Transverse colon (tissue), 4 donors: Measurements from ENCODE around the gene ALDH3B1. TPM values are rescaled to one million over a fixed set of nuclear protein-coding genes. Genes with fewer than 3 reads are reported as not detected.
A peak's percentile ranks its signal among the peaks of the same experiment; 100 is the strongest.

Experiments used
- DNase-seq: peaks from one replicate; pipeline ENCODE4 v3.0.0-alpha.2; 2019
- H3K27ac ChIP-seq, 4 donors: fragments of 200-600 bp; sonication (generic); 2 replicates each; pipeline ENCODE4 v1.5.1; 2016 to 2018; ENCODE audit warnings: inconsistent platforms in 4 of 4
- H3K27me3 ChIP-seq: fragments of 200-600 bp; sonication (generic); 2 replicates; pipeline ENCODE4 v1.5.1; 2017; ENCODE audit warnings: inconsistent platforms
- H3K36me3 ChIP-seq, 4 donors: fragments of 200-600 bp; sonication (generic); 2 replicates each; pipeline ENCODE4 v1.5.1; 2017 to 2019; ENCODE audit warnings: inconsistent platforms in 4 of 4
- H3K4me1 ChIP-seq, 4 donors: fragments of 200-600 bp; sonication (generic); 2 replicates each; pipeline ENCODE4 v1.5.1; 2017 to 2020; ENCODE audit warnings: inconsistent platforms in 4 of 4
- H3K4me3 ChIP-seq, 4 donors: fragments of 200-600 bp; sonication (generic); 1 replicate in 1 of 4; 2 replicates in 3 of 4; pipeline versions ENCODE4 v1.5.1 to v1.6.1; 2017 to 2019; ENCODE audit warnings: inconsistent platforms in 4 of 4
- H3K9me3 ChIP-seq, 2 donors: fragments of 200-600 bp; sonication (generic); 2 replicates each; pipeline ENCODE4 v1.5.1; 2017 to 2019; ENCODE audit warnings: inconsistent platforms in 2 of 2
- EP300 ChIP-seq: sonication (generic); formaldehyde crosslinking; IDR thresholded peaks from one replicate; pipeline ENCODE4 v1.6.1; 2017; ENCODE audit warnings: antibody characterized with exemption, low read depth
- POLR2A ChIP-seq: fragments of 450-650 bp; IDR thresholded peaks from one replicate; pipeline ENCODE4 v1.6.1; 2016; ENCODE audit warnings: antibody characterized with exemption, mild to moderate bottlenecking, moderate library complexity
- POLR2AphosphoS5 ChIP-seq, 3 donors: sonication (generic); formaldehyde crosslinking; IDR thresholded peaks; one replicate each; pipeline ENCODE4 v1.6.1; 2016; ENCODE audit warnings: antibody characterized with exemption in 3 of 3
- WGBS, 2 donors: methylation state at CpG; one replicate each; pipeline ENCODE4 v1.1.5; 2018; ENCODE audit warnings: low coverage in 1 of 2; 5-methylcytosine and 5-hydroxymethylcytosine counted together
- in situ Hi-C, 4 donors: fragments of 200-750 bp; cut with MboI; loops; one replicate each; pipeline versions ENCODE4 v1.15.0 to v1.15.1; 2017; ENCODE audit warnings: low sequenced_read_pairs in 3 of 4, low pct_ligation_motif_present in 1 of 4, low pct_unique_long_range_greater_than_20kb in 1 of 4
- intact Hi-C: fragments of 100-400 bp; cut with DNase I; formaldehyde crosslinking; loops from one replicate; pipeline ENCODE4 v1.15.1; 2023; ENCODE audit warnings: low total_unique reads
- total RNA-seq, 4 donors: library from RNA; depleted of rRNA; stranded (reverse); fragments of >200 nt; gene quantifications; one replicate each; pipeline ENCODE4 v1.1.0, GENCODE V29; 2016
- TF ChIP-seq, protein P1 (sequence below), 5 experiments: fragments of 200-600 bp in 3 of 5; fragments of 450-650 bp in 2 of 5; sonication (generic) in 3 of 5; IDR thresholded peaks; 1 replicate in 2 of 5; 2 replicates in 3 of 5; pipeline ENCODE4 v1.5.1; 2016 to 2017; ENCODE audit warnings: antibody characterized with exemption in 5 of 5, inconsistent platforms in 3 of 5, mild to moderate bottlenecking in 2 of 5, moderate library complexity in 1 of 5

The ALDH3B1 gene
- total RNA-seq, 4 donors from 2014 or later, result 12.1 to 14.9 (median 13.5) TPM

DNA sequence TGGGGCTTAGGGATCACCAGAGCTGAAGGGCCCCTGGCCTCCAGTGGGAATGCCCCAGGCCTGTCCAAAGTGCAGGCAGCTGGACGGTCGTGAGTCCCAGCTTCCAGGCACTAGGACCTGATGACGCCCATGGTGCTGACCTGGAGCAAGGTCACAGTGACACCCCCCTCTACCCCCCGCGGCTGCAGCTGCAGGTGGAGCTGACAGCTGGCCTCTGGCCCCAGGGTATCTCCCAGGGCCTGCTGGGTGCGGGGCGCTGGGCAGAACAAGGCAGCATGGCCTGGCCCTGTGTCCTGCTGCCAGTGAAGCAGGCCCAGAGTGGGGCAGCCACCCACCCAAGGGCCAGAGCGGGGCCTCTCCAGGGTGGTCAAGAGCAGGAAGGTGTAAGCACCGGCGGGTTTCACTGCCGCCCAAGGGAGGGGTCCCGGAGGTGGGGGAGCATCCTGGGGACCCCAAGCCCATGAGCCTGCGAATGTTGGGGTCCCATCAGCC, 28.1 kb downstream of the ALDH3B1 start:
- Histone ChIP-seq H3K9me3 (no peaks in the 10 kb centered on the region), H3K36me3 (peaks cover 0 to 5% (median 0%) of the 10 kb centered on the region in 4 donors), H3K27me3 (no peaks in the 10 kb centered on the region), H3K27ac (peak overlapping the region; percentile 86 to 93 (median 90)), H3K4me1 (peaks cover 17 to 50% (median 34%) of the 10 kb centered on the region in 4 donors), H3K4me3 (peak overlapping the region; percentile 46 to 74 (median 65))
- intact Hi-C loops, result loop anchor here (10.0 kb wide), 1 partner anchor 87 kb away; the partner anchor contains the start of gene CHKA
- no peak for DNase-seq
- no peak for TF ChIP-seq POLR2AphosphoS5 (IDR thresholded peaks at IDR 0.05)
- no peak for TF ChIP-seq POLR2A
- TF ChIP-seq, protein P1, sequence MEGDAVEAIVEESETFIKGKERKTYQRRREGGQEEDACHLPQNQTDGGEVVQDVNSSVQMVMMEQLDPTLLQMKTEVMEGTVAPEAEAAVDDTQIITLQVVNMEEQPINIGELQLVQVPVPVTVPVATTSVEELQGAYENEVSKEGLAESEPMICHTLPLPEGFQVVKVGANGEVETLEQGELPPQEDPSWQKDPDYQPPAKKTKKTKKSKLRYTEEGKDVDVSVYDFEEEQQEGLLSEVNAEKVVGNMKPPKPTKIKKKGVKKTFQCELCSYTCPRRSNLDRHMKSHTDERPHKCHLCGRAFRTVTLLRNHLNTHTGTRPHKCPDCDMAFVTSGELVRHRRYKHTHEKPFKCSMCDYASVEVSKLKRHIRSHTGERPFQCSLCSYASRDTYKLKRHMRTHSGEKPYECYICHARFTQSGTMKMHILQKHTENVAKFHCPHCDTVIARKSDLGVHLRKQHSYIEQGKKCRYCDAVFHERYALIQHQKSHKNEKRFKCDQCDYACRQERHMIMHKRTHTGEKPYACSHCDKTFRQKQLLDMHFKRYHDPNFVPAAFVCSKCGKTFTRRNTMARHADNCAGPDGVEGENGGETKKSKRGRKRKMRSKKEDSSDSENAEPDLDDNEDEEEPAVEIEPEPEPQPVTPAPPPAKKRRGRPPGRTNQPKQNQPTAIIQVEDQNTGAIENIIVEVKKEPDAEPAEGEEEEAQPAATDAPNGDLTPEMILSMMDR (IDR thresholded peaks at IDR 0.05), result no peak
- no peak for TF ChIP-seq EP300
- in situ Hi-C loops, result no loop called here
- 37% methylated on average over 8 of the region's 13 CpGs; no CpG with 5 or more reads in 1 of the 2 donors for WGBS, 2 donors

DNA sequence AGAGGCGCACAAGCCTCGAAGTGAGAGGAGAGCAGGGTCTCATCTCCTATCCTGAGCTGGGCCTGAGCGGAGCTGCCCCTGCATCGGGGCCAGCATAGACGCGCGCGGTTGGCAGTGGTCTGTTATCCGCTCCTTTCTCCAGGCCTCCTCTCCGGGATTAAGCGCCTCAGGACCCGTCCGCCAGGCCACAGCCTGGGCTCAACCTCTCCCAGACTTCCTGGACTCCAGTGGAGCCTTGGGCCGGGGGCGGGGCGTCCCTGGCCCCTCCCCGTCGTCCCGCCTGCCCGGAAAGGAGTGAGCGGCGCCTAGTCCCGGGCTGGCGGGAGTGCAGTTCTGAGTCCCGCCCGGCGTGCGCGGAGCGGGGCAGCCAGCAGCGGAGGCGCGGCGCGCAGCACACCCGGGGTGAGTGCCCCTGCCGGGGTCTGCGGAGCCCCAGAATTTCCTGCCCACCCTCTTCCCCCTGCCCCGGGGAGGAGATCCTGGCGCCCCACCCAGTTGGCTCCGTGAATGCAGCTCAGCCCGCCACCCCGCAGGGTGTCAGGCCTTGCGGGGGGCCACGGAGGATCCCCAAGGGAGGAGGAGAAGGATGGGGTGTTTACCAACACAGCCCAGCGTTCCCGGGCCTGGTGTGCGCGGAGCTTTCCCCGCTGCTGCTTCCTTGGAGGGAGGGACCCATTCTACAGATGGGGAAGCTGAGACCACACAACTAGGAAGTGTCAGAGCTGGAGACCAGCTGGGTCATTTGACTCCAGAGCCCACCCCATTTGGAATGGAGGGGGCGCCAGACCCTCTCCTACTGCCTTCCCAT, 28.8 kb downstream of the ALDH3B1 start, which contains the start of gene TCIRG1:
Gene TCIRG1 (plus strand): TSS at position 308 of the 808 bp plus-strand sequence. CDS start 2,247 bp downstream, outside the sequence.
- intact Hi-C loops, result loop anchor here (10.0 kb wide), 1 partner anchor 86 kb away; the partner anchor contains the start of gene CHKA
- WGBS, 2 donors, result 2% methylated on average over 45 of the region's 51 CpGs; no CpG with 5 or more reads in 1 of the 2 donors
- H3K36me3 ChIP-seq, result peaks cover 0 to 5% (median 0%) of the 10 kb centered on the region in 4 donors
- no peaks in the 10 kb centered on the region for H3K9me3 ChIP-seq
- peaks cover 17 to 50% (median 34%) of the 10 kb centered on the region in 4 donors for H3K4me1 ChIP-seq
- in situ Hi-C loops, result no loop called here
- peak within 1 kb of the TSS; percentile 46 to 74 (median 65) for H3K4me3 ChIP-seq
- peak within 1 kb of the TSS; percentile 86 to 93 (median 90) for H3K27ac ChIP-seq
- H3K27me3 ChIP-seq, result no peaks in the 10 kb centered on the region
- TF ChIP-seq, protein P1 (IDR thresholded peaks at IDR 0.05), result peak in 2 of 5 experiments; percentile 36 to 46
- TF ChIP-seq POLR2A (peak; percentile 96), EP300 (no peak), POLR2AphosphoS5 (IDR thresholded peaks at IDR 0.05) (peak; percentile 97 to 98 (median 98))
- DNase-seq, result peak; percentile 92

DNA sequence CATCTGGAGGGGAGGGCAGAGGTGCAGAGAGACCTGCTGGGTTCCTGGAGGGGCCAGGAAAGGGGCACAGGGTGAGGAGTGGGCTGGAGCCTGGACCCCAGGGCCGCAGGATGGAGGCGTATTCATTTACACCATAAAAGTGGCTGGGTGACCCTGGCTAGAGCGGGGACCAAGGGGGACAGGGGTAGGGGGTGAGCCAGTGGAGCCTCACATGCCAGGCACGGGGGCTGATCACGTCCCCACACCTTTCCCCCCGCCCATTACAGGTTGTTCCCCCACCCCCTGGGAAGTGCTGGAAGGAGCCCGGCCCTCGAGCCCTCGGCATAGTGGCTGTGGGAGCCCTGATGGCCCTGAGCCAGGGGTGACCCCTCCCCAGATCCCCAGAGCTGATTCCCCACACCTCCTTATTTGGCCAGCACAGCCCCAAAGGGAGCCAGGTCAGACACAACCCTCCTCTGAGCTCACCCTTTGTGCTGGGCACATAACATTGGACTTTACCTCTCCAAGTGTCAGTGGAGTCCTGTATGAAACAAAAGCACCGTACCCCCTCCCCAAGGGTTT, 29.5 kb downstream of the ALDH3B1 start:
- DNase-seq, result no peak
- in situ Hi-C loops, result no loop called here
- peaks cover 17 to 50% (median 34%) of the 10 kb centered on the region in 4 donors for H3K4me1 ChIP-seq

More for the DNA sequence above, 29.5 kb downstream of the ALDH3B1 start:
- Histone ChIP-seq H3K9me3 (no peaks in the 10 kb centered on the region), H3K27me3 (no peaks in the 10 kb centered on the region), H3K4me3 (peak overlapping the region; percentile 46 to 74 (median 65)), H3K36me3 (peaks cover 0 to 6% (median 2%) of the 10 kb centered on the region in 4 donors), H3K27ac (peak overlapping the region; percentile 86 to 93 (median 90))
- intact Hi-C loops, result loop anchor here (10.0 kb wide), 1 partner anchor 85 kb away; the partner anchor contains the start of gene CHKA
- TF ChIP-seq, protein P1 (IDR thresholded peaks at IDR 0.05), result no peak
- TF ChIP-seq POLR2AphosphoS5 (IDR thresholded peaks at IDR 0.05) (no peak), EP300 (no peak), POLR2A (no peak)
- WGBS, 2 donors, result 7% methylated on average over 10 of the region's 10 CpGs; no CpG with 5 or more reads in 1 of the 2 donors
